ENCODE data around the gene ZNF683. TPM values are rescaled to one million over a fixed set of nuclear protein-coding genes. Genes with fewer than 3 reads are reported as not detected.

The ZNF683 gene
- total RNA-seq, 2 donors from 2014 or later, result not detected

DNA sequence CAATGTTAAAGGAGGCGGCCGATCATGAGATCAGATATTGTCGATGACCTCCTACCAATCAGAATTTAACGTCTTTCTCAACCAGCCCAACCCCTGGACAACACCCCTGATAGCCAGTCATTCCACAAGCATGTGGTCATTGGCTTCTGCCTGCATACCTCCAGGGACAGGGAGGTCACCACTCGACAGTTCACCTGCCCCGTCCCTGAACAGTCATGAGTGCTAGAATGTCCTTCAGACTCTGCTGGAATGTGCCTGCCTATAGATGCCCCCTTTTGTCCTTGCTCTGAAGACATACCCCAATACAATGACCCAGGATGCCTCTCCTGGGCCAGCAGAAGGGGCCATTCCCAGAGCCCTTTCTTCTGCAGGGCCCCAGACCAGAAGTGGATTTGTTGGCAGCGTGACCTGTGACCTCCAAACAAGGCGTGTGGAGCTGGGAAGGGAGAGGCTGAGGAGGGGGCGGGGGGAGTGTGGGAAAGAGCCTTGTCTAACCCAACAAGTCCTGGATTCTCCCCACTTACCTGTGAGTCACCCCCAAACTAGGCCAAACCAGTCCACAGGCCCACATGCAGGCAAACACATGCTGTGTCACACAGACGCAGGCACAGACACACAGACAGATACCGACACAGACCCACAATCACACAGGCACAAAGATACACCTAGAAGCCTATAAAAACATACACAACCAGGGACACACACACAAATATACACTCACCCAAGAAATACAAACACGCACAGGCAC lies 20.8 kb downstream of the ZNF683 start:
- H3K4me3 ChIP-seq (ENCODE audit: low read length), result no peak overlapping the region
- H3K27ac ChIP-seq (ENCODE audit: low read depth, low read length), result peak overlapping the region; percentile 89
- no peak for DNase-seq
- H3K36me3 ChIP-seq (ENCODE audit: control insufficient read depth, insufficient read depth, low read length), result no peaks in the 10 kb centered on the region
- Mint-ChIP-seq H3K9me3 (no peaks in the 10 kb centered on the region), H3K4me1 (peaks cover 25% of the 10 kb centered on the region), H3K36me3 (ENCODE audit: low read depth) (no peaks in the 10 kb centered on the region), H3K27ac (peak overlapping the region; percentile 90), H3K4me3 (no peak overlapping the region), H3K27me3 (ENCODE audit: insufficient read depth) (no peaks in the 10 kb centered on the region)
- H3K9me3 ChIP-seq (ENCODE audit: control insufficient read depth, low read length), result no peaks in the 10 kb centered on the region
- no peaks in the 10 kb centered on the region for H3K27me3 ChIP-seq (ENCODE audit: control insufficient read depth, insufficient read depth, low read length, poor library complexity, severe bottlenecking)
- TF ChIP-seq, protein P1, sequence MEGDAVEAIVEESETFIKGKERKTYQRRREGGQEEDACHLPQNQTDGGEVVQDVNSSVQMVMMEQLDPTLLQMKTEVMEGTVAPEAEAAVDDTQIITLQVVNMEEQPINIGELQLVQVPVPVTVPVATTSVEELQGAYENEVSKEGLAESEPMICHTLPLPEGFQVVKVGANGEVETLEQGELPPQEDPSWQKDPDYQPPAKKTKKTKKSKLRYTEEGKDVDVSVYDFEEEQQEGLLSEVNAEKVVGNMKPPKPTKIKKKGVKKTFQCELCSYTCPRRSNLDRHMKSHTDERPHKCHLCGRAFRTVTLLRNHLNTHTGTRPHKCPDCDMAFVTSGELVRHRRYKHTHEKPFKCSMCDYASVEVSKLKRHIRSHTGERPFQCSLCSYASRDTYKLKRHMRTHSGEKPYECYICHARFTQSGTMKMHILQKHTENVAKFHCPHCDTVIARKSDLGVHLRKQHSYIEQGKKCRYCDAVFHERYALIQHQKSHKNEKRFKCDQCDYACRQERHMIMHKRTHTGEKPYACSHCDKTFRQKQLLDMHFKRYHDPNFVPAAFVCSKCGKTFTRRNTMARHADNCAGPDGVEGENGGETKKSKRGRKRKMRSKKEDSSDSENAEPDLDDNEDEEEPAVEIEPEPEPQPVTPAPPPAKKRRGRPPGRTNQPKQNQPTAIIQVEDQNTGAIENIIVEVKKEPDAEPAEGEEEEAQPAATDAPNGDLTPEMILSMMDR (conservative IDR thresholded peaks at IDR 0.05), result no peak
- WGBS, 2 experiments (ENCODE audit: insufficient coverage in 1 of 2, insufficient read length in 1 of 2), result 80 to 84% methylated on average over 8 to 12 of the region's 12 CpGs
- peak overlapping the region; percentile 63 for H3K9ac ChIP-seq (ENCODE audit: extremely low read depth, low read length, poor library complexity, severe bottlenecking)
- peaks cover 14% of the 10 kb centered on the region for H3K4me1 ChIP-seq (ENCODE audit: control insufficient read depth, insufficient read depth, low read length)

DNA sequence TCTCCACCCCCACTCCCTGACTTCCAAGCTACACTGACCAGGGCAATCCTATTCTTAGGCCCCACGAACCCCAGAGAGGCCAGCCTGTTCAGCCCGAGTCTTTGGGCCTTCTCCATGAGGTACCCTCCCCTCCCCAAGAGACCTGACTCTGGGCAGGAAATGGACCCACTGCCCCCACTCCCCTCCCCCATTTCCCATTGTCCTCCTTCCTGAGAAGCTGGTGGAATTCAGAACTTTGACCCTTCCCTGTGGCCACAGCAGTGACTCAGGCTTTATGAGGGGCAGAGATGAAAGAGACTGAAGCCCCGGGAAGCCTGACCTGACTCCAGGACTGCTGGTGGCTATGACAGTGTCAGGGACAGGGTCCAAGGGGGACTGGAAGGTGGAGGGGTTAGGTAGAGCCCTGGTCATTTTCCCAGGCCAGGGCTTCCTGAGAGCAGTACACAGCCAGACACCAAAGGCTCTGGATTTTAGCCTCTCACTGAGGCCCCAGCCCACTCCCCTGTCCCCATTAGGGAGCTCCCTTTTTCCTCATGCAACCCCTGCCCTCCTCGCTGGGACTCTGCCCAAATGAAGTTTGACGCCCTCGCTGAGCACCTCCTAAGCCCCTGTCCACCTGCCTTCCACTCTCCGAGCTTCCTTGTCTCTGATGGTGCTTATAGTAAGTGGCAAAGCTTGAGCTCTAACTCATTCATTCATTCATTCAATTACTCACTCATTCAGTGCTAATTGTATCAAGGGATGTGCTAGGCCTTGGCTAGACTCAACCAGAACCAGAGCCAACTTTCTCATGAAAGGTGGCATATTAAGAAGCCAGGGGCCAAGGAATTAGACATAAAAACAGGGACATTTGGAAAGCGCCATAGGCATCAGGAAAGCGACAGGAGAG lies 21.6 kb downstream of the ZNF683 start:
- peaks cover 14% of the 10 kb centered on the region for H3K4me1 ChIP-seq (ENCODE audit: control insufficient read depth, insufficient read depth, low read length)
- no peaks in the 10 kb centered on the region for H3K36me3 ChIP-seq (ENCODE audit: control insufficient read depth, insufficient read depth, low read length)
- Mint-ChIP-seq H3K36me3 (ENCODE audit: low read depth) (no peaks in the 10 kb centered on the region), H3K4me1 (peaks cover 25% of the 10 kb centered on the region), H3K4me3 (peak overlapping the region; percentile 30), H3K9me3 (no peaks in the 10 kb centered on the region), H3K27ac (peak overlapping the region; percentile 90), H3K27me3 (ENCODE audit: insufficient read depth) (no peaks in the 10 kb centered on the region)
- peak overlapping the region; percentile 89 for H3K27ac ChIP-seq (ENCODE audit: low read depth, low read length)
- 75 to 83% methylated on average over 3 to 9 of the region's 9 CpGs for WGBS, 2 experiments (ENCODE audit: insufficient coverage in 1 of 2, insufficient read length in 1 of 2)
- TF ChIP-seq, protein P1 (conservative IDR thresholded peaks at IDR 0.05), result no peak
- no peaks in the 10 kb centered on the region for H3K27me3 ChIP-seq (ENCODE audit: control insufficient read depth, insufficient read depth, low read length, poor library complexity, severe bottlenecking)
- no peaks in the 10 kb centered on the region for H3K9me3 ChIP-seq (ENCODE audit: control insufficient read depth, low read length)
- H3K9ac ChIP-seq (ENCODE audit: extremely low read depth, low read length, poor library complexity, severe bottlenecking), result peak overlapping the region; percentile 63
- DNase-seq, result peak; percentile 83
- peak overlapping the region; percentile 59 for H3K4me3 ChIP-seq (ENCODE audit: low read length)

DNA sequence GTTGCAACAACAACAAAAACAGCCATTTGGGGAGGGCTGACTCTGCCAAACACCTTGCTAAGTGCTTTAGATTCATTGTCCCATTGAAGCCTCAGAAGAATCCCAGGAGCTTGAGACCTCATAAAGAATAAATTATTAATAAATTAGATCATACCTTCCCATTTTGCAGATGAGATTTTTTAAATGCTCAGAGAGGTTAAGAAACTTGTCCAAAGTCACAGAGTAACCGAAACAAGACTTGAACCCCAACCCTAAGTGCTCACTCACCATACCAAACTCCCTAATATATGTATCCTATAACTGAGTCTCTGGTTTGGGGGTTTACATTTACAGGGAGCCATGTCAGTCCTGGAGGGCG lies 22.2 kb downstream of the ZNF683 start:
- H3K27ac ChIP-seq (ENCODE audit: low read depth, low read length), result peak overlapping the region; percentile 89
- Mint-ChIP-seq H3K36me3 (ENCODE audit: low read depth) (no peaks in the 10 kb centered on the region), H3K27me3 (ENCODE audit: insufficient read depth) (no peaks in the 10 kb centered on the region), H3K9me3 (no peaks in the 10 kb centered on the region), H3K27ac (peak overlapping the region; percentile 90), H3K4me3 (peak overlapping the region; percentile 30), H3K4me1 (peaks cover 25% of the 10 kb centered on the region)
- H3K4me1 ChIP-seq (ENCODE audit: control insufficient read depth, insufficient read depth, low read length), result peaks cover 14% of the 10 kb centered on the region
- TF ChIP-seq, protein P1 (conservative IDR thresholded peaks at IDR 0.05), result no peak
- no peak for DNase-seq
- WGBS, 2 experiments (ENCODE audit: insufficient coverage in 1 of 2, insufficient read length in 1 of 2), result 64% methylated on average over 2 of the region's 2 CpGs; no CpG with 5 or more reads in 1 of the 2 experiments
- no peaks in the 10 kb centered on the region for H3K36me3 ChIP-seq (ENCODE audit: control insufficient read depth, insufficient read depth, low read length)
- peak overlapping the region; percentile 63 for H3K9ac ChIP-seq (ENCODE audit: extremely low read depth, low read length, poor library complexity, severe bottlenecking)
- no peaks in the 10 kb centered on the region for H3K27me3 ChIP-seq (ENCODE audit: control insufficient read depth, insufficient read depth, low read length, poor library complexity, severe bottlenecking)
- no peaks in the 10 kb centered on the region for H3K9me3 ChIP-seq (ENCODE audit: control insufficient read depth, low read length)
- peak overlapping the region; percentile 59 for H3K4me3 ChIP-seq (ENCODE audit: low read length)

All from endodermal cell (in vitro differentiated cells).